Muscle layer of duodenum (tissue), 2 donors: ENCODE measurements around the gene ATP2A3.
A peak's percentile ranks its signal among the peaks of the same experiment; 100 is the strongest.

Experiments used
- H3K27ac ChIP-seq: one replicate; pipeline ENCODE4 v1.7.0; 2013; ENCODE audit warnings: mild to moderate bottlenecking, low read length
- H3K27me3 ChIP-seq: one replicate; pipeline ENCODE4 v1.7.0; 2013; ENCODE audit warnings: low read depth, mild to moderate bottlenecking, control low read depth, low read length
- H3K36me3 ChIP-seq, 2 donors: one replicate each; pipeline ENCODE4 v1.7.0; 2013; ENCODE audit warnings: low read length in 2 of 2, control low read depth in 1 of 2, mild to moderate bottlenecking in 1 of 2; ENCODE audit not compliant: insufficient read depth in 2 of 2, control insufficient read depth in 1 of 2
- H3K4me1 ChIP-seq, 2 donors: one replicate each; pipeline ENCODE4 v1.7.0; 2013; ENCODE audit warnings: low read length in 2 of 2, mild to moderate bottlenecking in 2 of 2, control low read depth in 1 of 2, moderate library complexity in 1 of 2; ENCODE audit not compliant: insufficient read depth in 2 of 2, control insufficient read depth in 1 of 2
- H3K4me3 ChIP-seq, 2 donors: one replicate each; pipeline ENCODE4 v1.7.0; 2013; ENCODE audit warnings: low read length in 2 of 2, low read depth in 1 of 2, mild to moderate bottlenecking in 1 of 2
- H3K9me3 ChIP-seq, 2 donors: one replicate each; pipeline ENCODE4 v1.7.0; 2013; ENCODE audit warnings: low read length in 2 of 2, control low read depth in 1 of 2, mild to moderate bottlenecking in 1 of 2; ENCODE audit not compliant: control insufficient read depth in 1 of 2
- donor health status: healthy.

Gene ATP2A3

DNA sequence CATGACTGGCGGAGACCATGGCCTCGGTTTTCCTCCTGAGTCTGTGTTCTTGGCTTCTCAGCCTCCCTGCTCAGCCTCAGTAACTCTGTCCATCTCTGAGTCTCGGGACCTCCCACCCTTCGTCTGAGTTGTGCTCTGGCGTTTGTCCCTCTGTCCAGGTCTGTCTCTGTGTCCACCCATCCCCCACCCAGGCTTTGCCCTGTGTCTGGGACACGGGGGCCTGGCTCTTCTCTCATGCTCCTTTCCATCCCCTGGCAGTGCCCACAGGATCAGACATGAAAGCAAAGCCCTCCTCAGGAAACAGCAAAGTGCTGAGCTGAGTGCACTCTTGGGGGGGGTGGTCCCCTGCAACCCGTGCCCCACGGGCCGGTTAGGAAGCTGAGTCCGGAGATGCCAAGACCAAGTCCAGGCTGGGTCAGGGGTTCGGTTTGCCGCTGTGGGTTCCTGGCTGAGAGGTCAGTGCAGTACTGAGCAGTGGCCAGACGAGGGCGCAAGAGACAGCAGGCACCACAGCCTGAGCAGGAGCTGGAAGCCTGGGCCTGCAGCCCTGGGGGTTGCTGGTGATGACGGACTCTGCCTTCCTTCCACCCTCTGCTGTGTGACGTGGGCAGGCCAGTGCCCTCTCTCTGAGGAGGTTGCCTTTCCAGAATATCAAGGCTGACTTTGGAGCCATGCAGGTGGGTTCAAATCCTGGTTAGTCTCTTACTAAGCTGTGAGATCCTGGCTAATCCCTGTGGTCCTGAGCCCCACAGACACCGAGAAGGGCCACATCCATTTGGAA is 50.5 kb downstream of the ATP2A3 start:
- peaks cover 10 to 14% of the 10 kb centered on the region in 2 donors for H3K4me1 ChIP-seq
- no peaks in the 10 kb centered on the region for H3K36me3 ChIP-seq
- H3K27me3 ChIP-seq: no peaks in the 10 kb centered on the region
- H3K27ac ChIP-seq: peak overlapping the region; percentile 58
- H3K4me3 ChIP-seq: peak overlapping the region; percentile 37 to 45
- H3K9me3 ChIP-seq: no peaks in the 10 kb centered on the region

DNA sequence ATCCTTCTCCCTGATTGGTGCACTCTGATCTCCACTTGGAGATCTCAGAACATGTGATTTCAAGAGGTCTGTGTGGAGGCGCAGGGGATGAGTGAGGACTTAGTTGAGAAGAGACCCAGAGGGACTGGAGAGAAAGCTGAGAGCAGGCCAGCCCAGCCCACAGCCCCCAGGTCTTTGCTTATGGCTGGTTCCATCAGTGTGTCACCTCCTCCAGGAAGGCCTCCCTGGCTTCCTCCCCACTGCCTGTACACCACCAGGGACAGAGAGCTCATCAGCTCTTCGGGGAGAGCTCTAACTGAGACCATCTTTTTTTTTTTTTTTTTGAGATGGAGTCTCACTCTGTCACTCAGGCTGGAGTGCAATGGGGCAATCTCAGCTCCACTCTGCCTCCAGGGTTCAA is 51.4 kb downstream of the ATP2A3 start:
- no peaks in the 10 kb centered on the region for H3K9me3 ChIP-seq
- H3K36me3 ChIP-seq: no peaks in the 10 kb centered on the region
- H3K4me3 ChIP-seq: no peak overlapping the region
- H3K4me1 ChIP-seq: peaks cover 10 to 14% of the 10 kb centered on the region in 2 donors
- H3K27me3 ChIP-seq: no peaks in the 10 kb centered on the region
- H3K27ac ChIP-seq: no peak overlapping the region

DNA sequence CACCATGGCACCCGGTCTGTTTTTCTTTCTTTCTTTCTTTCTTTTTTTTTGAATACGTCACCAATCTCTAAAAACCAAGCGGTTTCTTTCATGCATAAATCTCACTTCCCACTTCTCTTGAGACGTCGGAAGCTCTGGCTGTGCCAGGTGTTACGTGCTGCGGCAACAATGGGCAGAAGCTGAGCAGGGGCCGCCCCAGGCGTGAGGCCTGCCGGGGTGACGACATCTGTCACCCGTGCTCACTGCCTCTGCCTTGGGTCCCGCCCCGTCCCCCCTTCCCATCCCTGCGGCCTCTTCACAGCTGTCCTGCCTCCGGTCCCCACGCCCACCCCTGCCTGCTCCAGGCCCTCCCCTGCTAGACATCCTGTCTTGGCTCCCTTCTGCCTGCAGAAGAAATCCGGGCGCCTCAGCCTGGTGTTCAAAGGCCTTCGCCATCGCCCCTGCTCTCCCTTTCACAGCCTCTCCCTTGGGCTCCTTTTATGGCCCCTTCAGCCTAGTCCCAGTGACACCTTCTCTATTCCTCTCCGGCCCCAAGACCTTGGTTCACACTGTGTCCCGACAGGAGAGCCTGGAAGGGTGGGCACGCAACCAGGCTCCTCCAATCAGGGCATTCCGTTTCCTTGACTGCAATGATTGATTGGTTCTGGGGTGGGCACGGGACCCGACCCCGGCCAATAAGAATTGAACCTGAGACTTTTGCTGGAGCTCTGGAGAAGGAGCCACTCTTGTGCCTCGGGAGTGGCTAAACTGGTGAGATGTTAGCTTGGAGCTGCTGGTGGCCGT is 52.8 kb downstream of the ATP2A3 start:
- Histone ChIP-seq H3K27me3 (no peaks in the 10 kb centered on the region), H3K36me3 (no peaks in the 10 kb centered on the region), H3K27ac (no peak overlapping the region), H3K9me3 (no peaks in the 10 kb centered on the region), H3K4me1 (peaks cover 7 to 8% of the 10 kb centered on the region in 2 donors), H3K4me3 (no peak overlapping the region)

DNA sequence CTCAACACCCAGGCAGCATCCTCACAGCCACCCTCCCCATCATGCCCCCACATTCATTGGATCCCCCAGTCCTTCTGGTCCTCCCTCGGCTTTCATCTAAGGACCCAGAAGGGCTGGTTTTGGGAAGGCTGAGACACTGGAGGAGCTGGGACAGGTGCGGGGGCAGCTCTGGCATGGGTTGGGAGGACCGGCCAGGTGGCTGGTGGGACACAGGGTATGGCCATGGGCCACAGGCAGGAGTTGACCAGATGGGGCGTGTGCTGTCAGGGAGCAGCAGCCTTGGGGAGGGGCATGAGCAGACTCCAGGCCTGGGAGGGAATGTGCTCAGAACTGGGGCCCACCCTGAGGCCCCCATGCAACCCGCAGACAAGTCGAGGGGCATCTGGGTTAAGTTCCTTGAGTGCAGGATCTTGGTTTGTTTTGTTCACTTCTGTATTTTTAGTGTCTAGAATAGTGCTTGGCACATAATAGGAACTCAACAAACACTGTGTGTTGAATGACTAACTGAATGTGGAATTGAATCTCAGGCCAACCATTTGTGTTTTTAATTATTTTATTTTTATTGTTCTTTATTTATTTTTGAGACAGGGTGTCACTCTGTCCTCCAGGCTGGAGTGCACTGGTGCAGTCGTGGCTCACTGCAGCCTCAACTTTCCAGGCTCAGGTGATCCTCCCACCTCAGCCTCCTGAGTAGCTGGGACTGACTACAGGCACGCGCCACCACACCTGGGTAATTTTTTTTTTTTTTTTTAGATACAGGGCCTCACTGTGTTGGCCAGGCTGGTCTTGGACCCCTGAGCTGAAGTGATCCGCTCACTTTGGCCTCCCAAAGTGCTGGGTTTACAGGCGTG is 53.6 kb downstream of the ATP2A3 start:
- peaks cover 7 to 8% of the 10 kb centered on the region in 2 donors for H3K4me1 ChIP-seq
- no peak overlapping the region for H3K27ac ChIP-seq
- no peak overlapping the region for H3K4me3 ChIP-seq
- H3K9me3 ChIP-seq: no peaks in the 10 kb centered on the region
- H3K27me3 ChIP-seq: no peaks in the 10 kb centered on the region
- no peaks in the 10 kb centered on the region for H3K36me3 ChIP-seq

DNA sequence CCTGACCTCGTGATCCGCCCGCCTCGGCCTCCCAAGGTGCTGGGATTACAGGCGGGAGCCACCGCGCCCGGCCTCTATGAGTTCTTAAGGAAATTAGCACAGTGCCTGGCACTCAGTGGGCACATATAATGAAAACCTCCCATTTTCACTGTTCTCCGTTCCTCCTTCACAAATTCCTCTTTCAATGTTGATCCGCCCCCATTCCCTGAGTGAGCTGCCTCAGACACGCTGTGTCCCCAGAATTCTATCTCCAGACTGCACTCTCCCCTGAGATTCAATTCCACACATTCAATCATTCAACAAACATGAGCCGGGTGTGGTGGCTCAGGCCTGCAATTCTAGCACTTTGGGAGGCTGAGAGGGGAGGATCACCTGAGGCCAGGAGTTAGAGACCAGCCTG is 55.0 kb downstream of the ATP2A3 start:
- H3K27ac ChIP-seq: no peak overlapping the region
- H3K9me3 ChIP-seq: no peaks in the 10 kb centered on the region
- no peaks in the 10 kb centered on the region for H3K27me3 ChIP-seq
- peaks cover 7 to 8% of the 10 kb centered on the region in 2 donors for H3K4me1 ChIP-seq
- H3K36me3 ChIP-seq: no peaks in the 10 kb centered on the region
- no peak overlapping the region for H3K4me3 ChIP-seq

DNA sequence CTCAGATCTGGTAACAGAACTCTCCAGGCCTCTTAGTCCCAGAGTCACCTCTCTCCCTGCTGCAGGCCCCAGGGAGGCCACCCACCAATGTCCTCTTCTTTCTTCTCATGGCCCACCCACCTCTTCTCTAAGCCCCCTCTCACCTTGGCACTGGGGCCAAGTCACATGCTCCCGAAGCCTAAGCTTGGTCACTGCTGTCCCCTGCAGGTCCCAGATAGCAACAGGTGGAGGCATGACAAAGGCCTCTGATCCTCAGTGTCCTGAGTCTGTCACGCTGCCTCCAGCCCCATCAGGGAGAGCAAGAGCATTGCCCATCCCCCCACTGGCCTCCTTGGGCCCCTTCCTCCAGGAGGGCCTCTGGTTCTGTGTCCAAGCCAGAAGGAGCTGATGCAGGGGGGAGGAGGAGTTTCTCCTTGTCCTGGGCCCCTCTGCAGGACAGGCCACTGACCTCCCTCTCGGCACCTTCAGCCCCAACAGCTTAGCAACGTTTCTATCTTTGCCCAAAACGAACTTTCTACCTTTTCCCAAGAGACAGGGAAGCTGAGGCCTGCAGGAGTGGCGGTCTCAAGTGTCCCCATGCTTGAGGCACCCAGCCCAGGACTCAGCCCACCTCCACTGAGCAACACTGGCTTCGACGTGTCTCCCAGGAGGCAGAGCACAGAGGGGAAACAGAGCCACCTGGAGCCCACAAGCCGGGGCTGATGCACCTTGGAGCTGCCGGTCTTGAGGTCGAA is 56.6 kb downstream of the ATP2A3 start:
- no peaks in the 10 kb centered on the region for H3K9me3 ChIP-seq
- H3K4me3 ChIP-seq: no peak overlapping the region
- H3K27me3 ChIP-seq: no peaks in the 10 kb centered on the region
- no peak overlapping the region for H3K27ac ChIP-seq
- no peaks in the 10 kb centered on the region for H3K4me1 ChIP-seq
- no peaks in the 10 kb centered on the region for H3K36me3 ChIP-seq

DNA sequence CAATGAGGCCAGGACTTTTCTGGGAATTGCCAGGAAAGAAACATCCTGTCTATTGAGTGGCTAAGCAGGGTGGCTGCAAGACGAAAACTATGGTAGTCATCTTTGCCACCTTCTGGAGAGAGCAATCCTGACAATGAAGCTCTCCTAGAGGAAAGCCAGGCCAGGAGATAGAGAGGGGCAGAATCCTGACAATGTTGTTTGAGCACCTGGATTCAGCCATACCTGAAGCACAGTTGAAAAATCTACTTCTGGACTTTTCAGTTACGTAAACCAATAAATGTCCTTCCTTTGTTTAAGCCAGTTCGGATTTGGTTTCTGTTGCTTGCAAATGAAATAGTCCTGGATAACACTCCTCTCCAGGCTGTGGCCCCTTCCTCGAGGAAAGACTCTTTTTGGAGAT is 57.4 kb downstream of the ATP2A3 start:
- no peaks in the 10 kb centered on the region for H3K9me3 ChIP-seq
- H3K27me3 ChIP-seq: no peaks in the 10 kb centered on the region
- no peak overlapping the region for H3K27ac ChIP-seq
- H3K4me1 ChIP-seq: no peaks in the 10 kb centered on the region
- no peak overlapping the region for H3K4me3 ChIP-seq
- no peaks in the 10 kb centered on the region for H3K36me3 ChIP-seq

DNA sequence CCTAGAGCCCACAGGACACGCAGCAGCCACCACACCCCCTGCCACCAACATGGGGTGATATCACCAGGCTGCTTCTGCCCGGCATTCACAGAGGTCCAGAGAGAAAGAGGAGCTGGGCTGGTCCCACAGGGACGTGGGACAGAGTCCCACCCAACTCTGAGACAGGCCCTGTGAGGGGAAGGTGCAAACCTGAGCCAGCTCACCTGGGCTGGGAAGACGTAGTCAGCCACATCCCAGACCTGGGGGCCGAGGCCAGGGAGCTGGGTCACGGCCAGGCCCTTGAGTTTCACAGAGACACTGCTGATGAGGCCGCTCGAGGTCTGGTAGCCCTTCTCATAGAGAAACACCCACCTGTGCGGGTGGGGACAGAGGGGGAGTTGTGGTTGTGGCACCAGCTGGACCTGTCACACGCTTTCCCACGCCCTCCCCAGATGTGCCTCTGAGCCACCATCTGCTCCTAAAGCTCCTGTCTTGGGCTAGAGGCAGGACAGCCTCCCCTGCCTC is 59.2 kb downstream of the ATP2A3 start:
- Histone ChIP-seq H3K4me3 (no peak overlapping the region), H3K36me3 (no peaks in the 10 kb centered on the region), H3K9me3 (no peaks in the 10 kb centered on the region), H3K27me3 (no peaks in the 10 kb centered on the region), H3K4me1 (no peaks in the 10 kb centered on the region), H3K27ac (no peak overlapping the region)

DNA sequence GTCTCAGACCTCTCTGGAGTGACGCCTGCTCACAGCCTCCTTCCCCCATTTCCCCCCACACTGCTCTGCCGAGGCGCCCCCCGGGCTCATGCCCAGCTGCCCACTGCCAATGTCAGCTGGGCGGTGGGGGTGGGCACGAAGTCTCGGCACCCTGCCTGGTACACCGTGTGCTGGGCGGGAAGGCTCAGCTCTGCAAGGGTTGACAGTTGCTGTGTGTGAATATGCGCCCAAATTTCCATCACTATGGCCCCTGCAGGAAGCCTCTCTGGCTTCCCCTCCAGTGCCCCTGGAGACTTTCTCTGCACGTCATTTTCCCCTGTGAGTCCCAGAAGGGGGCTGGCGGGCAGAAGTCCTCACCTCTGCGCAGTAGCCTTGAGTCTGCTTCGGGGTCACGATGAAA is 59.7 kb downstream of the ATP2A3 start:
- no peaks in the 10 kb centered on the region for H3K36me3 ChIP-seq
- H3K4me3 ChIP-seq: no peak overlapping the region
- no peaks in the 10 kb centered on the region for H3K27me3 ChIP-seq
- H3K4me1 ChIP-seq: no peaks in the 10 kb centered on the region
- no peaks in the 10 kb centered on the region for H3K9me3 ChIP-seq
- no peak overlapping the region for H3K27ac ChIP-seq

DNA sequence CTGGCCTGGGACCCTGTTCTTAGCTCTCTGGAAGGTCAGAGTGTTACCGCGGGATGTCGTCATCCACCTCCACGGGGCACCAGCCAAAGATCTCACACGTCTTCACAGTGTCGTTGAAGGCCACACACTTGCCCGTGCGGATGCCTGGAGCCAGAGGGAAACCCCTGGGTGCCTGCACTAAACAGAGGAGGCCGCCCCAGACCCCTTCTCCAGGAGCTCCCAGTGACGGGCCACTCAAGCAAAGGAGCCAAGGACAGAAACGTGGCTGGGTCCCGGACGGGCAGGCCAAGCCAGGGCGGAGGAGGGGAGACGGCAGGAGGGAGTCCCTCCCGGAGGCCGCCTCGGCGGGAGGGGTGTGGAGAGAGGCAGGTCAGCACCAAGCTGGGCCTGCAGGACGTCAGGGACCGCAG is 60.4 kb downstream of the ATP2A3 start:
- H3K27ac ChIP-seq: no peak overlapping the region
- no peak overlapping the region for H3K4me3 ChIP-seq
- no peaks in the 10 kb centered on the region for H3K36me3 ChIP-seq

More for the DNA sequence above, 60.4 kb downstream of the ATP2A3 start:
- H3K4me1 ChIP-seq: no peaks in the 10 kb centered on the region
- no peaks in the 10 kb centered on the region for H3K9me3 ChIP-seq
- H3K27me3 ChIP-seq: no peaks in the 10 kb centered on the region
